Measurements from ENCODE around the gene BEGAIN. TPM values are rescaled to one million over a fixed set of nuclear protein-coding genes. Genes with fewer than 3 reads are reported as not detected.

Gene BEGAIN, protein sequence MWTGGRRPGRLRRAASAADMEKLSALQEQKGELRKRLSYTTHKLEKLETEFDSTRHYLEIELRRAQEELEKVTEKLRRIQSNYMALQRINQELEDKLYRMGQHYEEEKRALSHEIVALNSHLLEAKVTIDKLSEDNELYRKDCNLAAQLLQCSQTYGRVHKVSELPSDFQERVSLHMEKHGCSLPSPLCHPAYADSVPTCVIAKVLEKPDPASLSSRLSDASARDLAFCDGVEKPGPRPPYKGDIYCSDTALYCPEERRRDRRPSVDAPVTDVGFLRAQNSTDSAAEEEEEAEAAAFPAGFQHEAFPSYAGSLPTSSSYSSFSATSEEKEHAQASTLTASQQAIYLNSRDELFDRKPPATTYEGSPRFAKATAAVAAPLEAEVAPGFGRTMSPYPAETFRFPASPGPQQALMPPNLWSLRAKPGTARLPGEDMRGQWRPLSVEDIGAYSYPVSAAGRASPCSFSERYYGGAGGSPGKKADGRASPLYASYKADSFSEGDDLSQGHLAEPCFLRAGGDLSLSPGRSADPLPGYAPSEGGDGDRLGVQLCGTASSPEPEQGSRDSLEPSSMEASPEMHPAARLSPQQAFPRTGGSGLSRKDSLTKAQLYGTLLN
- polyA plus RNA-seq (ENCODE audit: insufficient read length in 10 of 10): 1 to 10 TPM; 2.3 to 4.1 (median 3.5) TPM
- long read RNA-seq, donor 1, full-length matches to known transcripts: 1 of 1 reads
- long read RNA-seq, donor 1, partial matches to known transcripts: 0 of 1 reads
- long read RNA-seq, donor 1, other reads (novel, unspliced or antisense): 0 of 1 reads
- long read RNA-seq, donor 2, partial matches to known transcripts: 0 of 1 reads
- long read RNA-seq, donor 2, other reads (novel, unspliced or antisense): 0 of 1 reads
- long read RNA-seq, donor 3: 0 reads
- long read RNA-seq, donor 4: 0 reads
- long read RNA-seq, donor 5: 0 reads
- long read RNA-seq, donor 6, partial matches to known transcripts: 5,891 of 5,992 reads
- long read RNA-seq, donor 6, other reads (novel, unspliced or antisense): 101 of 5,992 reads
- long read RNA-seq, donor 7, partial matches to known transcripts: 2,431 of 2,500 reads
- long read RNA-seq, donor 7, other reads (novel, unspliced or antisense): 68 of 2,500 reads
- long read RNA-seq, donor 8, partial matches to known transcripts: 0 of 2 reads
- long read RNA-seq, donor 8, other reads (novel, unspliced or antisense): 0 of 2 reads
- long read RNA-seq, donor 9: 0 reads

DNA sequence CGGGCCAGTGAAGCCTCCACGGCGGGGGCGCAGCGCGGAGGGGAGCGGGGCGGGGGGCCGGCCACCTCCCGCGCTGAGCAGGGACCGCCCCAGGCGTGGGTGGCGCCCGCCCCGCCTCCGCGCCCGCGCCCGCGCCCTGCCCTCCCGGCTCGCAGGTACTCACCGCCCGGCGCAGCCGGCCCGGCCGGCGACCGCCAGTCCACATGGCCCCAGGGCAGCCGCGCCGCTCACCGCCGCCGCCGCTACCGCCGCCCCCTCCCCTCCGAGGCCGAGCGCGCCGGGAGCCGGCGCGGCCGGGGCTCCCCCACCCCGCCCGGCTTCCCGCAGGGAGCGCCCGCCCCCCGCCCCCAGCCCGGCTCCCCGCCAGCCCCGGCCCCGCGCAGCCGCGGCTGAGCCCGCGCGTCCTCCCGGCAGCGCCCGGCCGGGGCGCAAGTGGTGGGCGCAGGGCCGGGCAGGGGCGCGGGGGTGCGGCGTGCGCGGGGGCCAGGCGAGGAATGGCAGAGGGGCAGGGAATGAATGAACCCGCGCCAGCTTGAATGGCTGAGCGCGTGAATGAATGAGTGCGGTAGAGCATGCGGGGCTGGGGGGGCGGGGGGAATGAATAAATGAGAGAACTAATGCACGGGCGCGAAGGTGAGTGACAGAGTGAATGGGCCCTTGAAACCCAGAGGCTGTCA, at the start of gene BEGAIN:
BEGAIN (minus strand) TSS at position 332 of the 677 bp plus-strand sequence; CDS start at position 205, 127 bp downstream.
- DNase-seq: no peak

DNA sequence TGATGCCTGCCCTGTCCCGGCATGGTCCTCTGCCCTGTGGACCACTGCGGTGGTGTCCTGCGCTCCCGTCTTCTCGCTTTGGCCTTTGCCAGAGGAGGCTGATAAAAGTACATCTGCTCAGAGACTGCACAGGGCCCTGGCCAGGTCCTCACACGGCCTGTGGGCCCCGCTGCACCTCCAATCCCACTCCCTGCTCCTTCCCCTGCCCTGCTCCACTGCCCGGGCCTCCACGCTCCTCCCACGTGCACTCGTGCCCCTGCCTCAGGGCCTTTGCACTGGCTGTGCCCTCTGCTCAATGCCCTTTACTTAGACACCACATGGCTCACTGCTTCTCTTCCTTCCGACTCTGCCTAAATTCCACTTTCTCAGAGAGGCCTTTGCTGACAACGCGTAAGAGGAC, 49.3 kb upstream of the BEGAIN start:
- DNase-seq: no peak

DNA sequence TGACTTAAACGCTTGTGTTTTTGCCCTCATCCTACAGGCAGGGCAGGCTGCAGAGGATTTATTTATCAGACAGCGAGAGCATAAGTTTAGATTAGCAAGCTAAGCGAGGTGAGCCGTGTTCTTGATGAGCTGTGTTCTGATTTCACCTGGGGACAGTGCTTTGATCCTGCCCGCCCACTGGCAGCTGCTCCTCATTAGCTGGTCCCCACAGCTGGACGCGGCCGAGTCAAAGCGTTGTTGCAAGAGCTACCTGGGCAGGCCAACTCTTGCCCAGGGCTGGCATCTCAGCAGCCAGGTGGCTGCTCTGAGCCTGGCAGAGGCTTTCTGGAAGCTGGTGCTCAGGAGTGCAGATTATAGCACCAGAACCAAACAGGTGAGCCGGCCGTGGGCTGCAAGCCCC, 46.8 kb upstream of the BEGAIN start:
- no peak for DNase-seq

DNA sequence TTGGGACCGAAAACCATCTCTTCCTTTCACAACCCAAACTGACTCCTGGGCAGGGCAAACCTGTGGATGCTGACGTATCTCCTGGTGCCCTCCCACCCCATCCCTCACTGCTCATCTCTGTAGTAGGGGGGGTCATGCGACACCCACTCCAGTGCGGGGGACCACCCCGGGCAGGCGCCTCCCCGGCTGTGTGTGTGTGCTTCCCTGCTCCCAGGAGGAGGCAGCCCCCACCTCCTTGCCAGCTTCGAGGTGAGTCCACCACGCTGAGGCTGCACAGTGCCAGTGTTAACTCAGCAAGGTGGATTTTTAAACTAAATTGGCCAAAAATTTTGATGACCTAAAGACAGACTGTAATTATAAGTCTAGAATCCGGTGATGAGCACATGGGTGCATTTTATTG, 46.2 kb upstream of the BEGAIN start:
- DNase-seq: no peak

DNA sequence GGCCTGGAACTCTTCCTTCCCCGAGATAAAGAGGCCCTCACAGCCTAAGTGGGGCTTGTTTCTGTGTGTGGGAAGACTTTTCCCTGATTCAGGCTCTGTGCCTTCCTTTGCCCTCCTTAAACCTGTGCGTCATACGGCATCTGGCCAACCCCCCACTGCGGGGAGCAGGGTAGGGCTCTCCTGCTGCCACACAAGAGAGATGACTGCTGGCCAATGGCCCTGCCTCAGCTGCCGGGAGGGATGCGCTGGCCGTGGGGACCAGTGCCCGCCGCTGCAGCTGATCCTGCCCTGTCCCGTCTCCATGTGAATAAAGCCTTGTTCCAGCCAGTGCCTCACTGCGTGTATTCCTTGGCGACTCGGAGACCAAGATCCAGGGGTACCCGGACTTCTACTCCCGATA, 42.5 kb upstream of the BEGAIN start:
- no peak for DNase-seq

DNA sequence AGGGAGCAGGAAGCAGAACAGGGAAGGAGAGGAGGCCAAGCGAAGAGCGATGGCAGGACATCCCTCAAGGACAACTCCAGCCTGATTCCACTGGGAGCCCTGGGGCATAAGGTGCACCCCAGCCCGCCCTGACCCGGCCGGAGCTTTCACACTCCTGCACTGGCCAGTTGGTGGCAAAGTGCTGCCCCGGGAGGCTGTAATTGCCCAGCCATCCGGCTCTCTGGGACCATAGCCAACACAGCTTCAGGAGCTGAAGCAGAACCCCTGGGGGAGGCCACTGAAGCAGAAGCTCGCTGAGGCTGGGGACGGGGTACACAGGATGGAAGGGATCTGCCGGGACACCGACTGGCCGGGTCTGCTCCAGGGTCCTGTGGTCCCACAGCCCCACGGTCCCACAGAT, 41.9 kb upstream of the BEGAIN start:
- DNase-seq: no peak

DNA sequence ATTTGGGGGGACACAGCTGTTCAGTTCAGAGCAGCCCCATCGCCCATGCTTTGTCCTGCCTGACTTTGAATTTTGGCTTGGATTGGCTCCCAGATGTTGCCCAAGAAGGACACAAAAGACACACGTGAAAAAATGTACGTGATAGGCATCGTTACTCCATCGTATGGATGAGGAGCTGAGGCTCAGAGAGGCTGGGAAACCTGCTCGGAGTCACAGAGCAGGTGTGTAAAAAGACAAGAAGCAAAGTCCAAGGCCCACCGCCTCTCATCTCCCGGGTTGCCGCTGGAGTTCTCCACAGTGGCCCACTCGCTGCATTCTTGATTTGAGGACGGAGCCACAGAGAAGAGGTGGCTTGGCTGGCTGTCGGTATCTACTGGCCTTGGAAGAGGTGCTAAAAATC, 41.0 kb upstream of the BEGAIN start:
- no peak for DNase-seq

DNA sequence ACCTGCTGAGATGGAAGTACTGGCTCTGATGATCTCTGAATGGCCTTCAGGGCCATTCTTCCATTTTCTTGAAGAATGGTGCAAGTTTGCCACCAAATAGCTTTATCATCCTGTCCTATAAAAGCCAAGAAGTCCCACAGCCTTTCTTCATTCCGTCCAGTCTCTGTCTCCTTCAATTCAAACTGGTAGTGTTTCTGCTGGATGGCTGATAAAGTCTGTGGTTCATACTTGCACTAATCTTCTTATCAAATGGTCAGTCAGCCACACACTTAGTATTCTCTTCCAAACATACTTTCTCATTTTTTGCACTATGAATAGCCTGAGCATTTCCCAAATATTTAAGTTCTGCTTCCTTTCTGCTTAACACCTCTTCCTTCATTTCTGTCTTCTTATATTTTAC, 39.4 kb upstream of the BEGAIN start:
- no peak for DNase-seq

DNA sequence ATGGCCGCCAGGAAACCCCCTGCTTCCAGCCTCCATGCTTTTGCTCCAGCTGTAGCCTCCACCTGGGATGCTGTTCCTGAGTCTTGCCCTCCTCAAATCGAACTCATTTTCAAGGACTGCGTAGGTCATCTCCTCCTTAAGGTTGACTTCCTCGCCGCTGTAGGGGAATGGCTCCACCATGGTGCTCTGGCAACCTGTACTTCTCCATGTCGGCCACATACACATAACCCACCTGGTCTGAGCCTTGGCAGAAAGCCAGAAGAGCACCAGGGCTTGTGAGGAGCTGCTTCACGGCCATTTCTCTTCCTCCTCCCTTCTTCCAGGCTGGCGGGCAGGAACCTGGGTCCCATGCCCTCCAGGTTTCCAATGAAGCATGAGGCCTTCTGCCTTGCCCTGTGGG, 36.7 kb upstream of the BEGAIN start:
- no peak for DNase-seq

DNA sequence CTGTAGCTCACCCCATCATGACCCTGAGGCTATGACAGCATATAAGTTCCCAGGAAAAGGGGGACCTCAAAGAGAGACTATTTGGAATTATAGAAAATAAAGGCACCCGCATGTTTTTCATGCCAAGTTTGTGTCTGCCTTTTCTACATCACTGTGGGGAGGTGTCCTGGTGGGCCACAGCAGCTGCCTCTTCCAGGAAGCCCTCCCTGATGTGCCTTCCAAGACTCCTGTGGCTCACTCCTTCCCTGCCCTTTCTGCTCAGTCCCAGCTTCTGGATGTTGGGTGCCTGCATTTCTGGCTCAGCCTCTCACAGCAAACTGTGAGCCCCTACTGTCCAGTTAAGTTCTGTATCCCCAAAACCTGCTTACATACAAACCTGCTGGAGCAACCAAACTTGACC, 36.3 kb upstream of the BEGAIN start:
- no peak for DNase-seq

DNA sequence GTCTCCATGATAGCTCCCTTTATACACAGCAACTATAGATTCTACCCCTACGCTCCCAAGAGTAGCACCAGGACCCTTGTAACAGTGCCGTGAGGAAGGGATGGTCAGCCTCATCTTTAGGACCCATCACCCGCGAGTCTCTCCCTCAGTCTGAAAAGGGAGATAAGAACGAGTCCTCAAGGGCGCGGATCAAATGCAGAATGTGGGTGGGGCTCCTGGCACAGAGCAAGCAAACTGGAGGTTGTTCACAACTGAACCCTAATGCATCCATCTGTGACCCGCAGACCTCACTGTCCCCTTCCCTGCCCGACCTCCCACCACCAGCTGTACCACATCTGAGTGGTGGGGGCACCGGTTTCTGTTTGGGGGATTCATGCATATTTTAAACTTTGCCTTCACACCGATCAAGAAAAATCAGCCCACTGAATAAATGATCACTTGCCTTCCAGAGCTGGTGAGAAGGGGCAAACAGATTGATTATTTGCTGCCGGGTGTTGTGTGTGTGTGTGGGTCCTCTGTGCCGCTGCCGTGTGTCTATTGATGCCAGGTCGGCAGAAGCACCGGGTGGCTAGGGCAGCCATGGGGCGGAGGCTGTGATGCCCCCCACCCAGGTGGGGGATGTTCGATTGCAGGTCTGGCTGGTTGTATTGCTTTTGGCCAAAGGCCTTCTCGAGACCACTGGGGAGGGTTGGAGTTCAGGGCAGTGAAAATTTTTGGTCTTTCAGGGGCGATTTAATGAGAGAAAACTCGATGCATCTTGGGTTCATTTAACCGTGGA, 35.7 kb upstream of the BEGAIN start:
- no peak for DNase-seq

DNA sequence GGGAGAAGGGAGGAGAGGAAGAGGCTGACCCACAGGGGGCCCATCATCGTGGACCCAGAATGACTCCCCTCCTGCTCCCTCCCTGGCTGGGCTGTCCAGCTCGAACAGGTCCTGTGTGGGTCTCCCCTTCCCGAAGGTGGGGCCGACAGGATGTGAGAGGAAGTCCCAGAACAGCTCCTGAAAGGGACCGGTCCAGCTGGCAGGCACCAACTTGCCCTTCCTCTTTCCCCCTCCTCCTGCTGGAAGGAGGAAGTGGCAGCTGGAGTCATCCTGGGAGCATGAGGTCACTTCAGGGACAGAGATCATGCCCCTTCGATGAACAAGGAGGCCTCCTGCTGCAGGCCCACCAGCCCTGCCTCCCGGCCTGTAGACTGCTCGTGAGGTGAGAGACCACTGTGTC, 35.0 kb upstream of the BEGAIN start:
- no peak for DNase-seq

DNA sequence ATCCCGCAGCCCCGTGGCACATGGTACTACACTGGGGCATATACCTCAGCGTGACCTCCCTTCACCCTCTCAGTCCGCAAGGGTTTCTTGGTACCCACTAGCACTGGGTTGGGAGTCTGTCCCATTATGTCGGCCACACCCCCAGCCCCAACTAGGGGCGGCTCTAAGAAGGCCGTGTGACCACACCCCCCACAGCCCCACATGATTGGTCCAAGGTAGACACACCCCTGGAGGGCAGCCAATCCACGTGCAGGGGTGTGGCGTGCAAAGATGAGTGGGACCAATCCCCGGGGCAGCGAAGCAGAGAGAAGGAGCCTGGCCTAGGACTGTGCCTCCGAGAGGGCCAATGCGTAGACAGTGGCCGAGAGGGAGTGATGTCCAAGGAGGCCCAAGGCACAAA, 34.6 kb upstream of the BEGAIN start:
- no peak for DNase-seq

DNA sequence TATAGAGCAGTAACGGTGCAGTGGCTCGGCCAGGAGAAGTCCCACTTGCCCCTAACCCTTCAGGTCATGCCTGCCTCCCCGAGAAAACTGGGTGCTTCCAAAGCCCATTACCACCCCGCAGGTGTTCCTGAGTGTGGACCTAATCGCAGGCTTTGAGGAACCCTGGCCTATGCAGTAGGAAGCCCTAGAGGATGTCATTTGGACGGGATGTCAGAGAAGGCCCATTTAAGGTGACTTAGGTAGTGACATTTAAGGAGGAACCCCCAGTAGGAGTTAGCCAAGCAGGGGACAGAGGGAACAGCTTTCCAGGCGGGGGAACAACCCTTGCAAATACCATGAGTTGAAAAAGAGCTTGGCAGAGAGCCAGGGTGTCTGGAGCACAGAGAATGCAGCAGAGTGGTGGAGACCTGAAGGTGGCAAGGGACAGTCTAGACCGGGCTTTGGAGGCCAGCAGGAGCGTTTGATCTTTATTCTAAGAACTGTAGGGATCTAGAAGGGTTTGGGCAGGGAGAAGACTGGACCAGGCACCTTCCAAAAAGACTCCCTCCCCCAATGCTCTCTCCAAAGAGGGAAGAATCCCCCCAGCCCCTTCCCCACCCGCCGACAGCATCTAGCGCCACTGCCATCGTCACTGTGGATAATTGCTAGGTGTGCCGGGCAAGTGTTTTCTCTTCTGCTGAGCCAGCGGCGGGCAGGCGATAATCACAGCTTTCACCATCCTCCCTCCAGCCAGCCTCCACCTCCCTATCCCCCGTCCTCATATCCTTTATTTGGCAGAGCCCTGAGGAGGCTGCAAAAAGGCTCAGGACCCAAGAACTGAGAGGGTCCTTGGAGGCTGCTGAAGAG, 33.3 kb upstream of the BEGAIN start:
- DNase-seq: no peak

DNA sequence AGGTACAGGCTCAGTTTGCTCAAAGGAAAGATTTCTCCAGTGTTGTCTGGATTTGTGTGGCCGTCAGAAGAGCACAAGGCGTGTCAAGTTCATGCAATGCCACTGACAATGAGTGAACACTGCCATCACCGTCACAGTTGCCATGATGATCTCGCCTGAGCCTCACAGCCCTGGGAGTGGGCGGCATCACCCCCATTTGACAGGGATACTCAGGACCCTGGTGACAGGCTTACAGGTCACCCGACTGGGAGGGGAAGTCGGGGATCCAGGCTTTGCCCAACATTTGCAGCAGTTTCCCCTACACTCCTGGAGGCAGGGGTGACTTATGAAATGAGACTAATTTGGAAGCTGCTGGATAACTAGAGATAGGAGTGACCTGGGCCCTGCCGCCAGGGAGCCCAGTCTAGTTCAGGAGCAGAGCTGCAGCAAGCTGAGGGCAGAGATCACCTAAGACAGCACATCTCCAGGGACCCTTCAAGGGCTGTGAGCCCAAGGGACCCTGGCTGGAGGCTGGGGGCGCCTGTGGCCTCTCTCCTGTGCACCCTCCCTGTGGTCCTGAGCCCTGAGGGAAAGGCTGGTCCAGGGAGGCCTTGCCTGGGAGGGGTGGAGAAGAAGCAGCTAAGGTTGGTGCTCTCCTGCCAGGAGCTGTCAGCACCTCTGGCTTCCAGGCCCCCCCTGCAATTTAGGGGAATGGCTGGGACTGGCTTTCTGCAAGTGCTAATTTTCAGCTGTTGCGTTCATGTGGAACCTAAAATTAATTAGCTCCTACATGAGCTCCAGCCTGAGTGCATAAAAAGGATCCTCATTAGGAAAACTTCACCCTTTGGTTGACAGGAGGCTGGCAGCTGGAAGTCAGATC, 32.4 kb upstream of the BEGAIN start:
- no peak for DNase-seq

DNA sequence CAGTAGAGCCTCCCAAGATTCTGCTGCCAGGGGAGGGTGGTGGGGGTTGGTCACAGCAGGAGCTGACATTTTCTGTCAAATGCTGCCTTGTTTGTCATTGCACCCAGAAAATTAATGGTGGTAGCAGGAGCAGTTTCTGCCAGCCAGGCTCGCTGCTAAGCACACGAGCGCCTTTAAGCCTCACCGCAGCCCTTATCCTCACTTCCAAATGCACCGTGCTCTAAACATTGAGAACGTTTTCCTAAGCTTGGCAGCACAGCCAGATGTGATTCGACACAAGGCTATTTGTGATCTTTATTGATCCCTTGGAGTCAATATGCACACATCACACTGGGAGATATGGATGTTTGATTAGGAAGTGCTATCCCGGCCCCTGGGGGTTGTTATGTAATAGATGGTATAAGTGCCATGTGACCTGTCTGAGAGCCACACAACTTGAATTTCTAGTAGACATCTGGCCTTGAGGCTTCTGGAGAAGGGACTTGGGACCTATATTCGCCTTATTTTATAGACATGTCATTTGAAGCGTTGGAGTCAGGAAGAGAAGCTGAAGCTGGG, 31.6 kb upstream of the BEGAIN start:
- no peak for DNase-seq

DNA sequence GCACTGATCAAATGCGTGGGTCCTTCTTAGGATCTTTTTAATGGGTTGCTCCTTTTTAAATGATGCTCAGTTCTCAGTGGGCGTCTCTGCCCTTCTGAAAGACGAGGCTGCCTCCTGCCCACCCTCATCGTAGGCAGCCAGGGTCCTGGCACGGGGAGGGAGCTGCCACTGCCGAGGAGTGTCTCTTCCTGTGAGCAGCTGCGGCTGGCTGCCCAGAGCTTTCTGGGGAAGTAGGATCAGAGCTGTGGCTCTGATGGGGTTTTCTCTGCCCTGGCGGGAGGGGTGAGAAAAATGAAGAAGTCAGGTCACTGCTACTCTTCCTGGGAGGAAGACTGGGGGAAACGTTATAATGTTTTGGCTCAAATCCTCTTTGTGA, 31.1 kb upstream of the BEGAIN start:
- DNase-seq: peak in 1 of 3 donors; percentile 10

Measured in muscle of back (tissue), 13 donors.